HL-60 (cell line): Measurements from ENCODE around the gene ITGAE.

ENCODE experiments used
- DNase-seq, 2 experiments: peaks; one replicate each; pipeline ENCODE4 v3.0.0-alpha.2; 2010 to 2020; ENCODE audit warnings: low read depth in 1 of 2, low spot score in 1 of 2
- H3K27ac ChIP-seq: fragments of 250-450 bp; sonication (Bioruptor Pico); replicated peaks from 2 replicates; pipeline ENCODE4 v1.5.1; 2020; ENCODE audit warnings: mild to moderate bottlenecking, moderate library complexity
- H3K27me3 ChIP-seq: fragments of 250-450 bp; sonication (Bioruptor Pico); 2 replicates; pipeline ENCODE4 v1.5.1; 2021; ENCODE audit warnings: mild to moderate bottlenecking, moderate library complexity; ENCODE audit not compliant: insufficient read depth, poor library complexity, severe bottlenecking
- H3K4me3 ChIP-seq: replicated peaks from 2 replicates; pipeline ENCODE4 v1.5.1; 2011; ENCODE audit warnings: mild to moderate bottlenecking, control low read depth, low read length; ENCODE audit not compliant: insufficient read depth
- CTCF ChIP-seq: IDR thresholded peaks from one replicate; pipeline ENCODE4 v1.5.1; 2011; ENCODE audit warnings: low read length, control low read depth, inconsistent platforms; ENCODE audit not compliant: insufficient read depth
- GABPA ChIP-seq: IDR thresholded peaks from 2 replicates; pipeline ENCODE4 v1.6.1; 2012; ENCODE audit warnings: low read depth
- POLR2AphosphoS5 ChIP-seq: IDR thresholded peaks from 2 replicates; pipeline ENCODE4 v1.6.1; 2012; ENCODE audit warnings: low read depth
- REST ChIP-seq: IDR thresholded peaks from 2 replicates; pipeline ENCODE4 v1.6.1; 2012; ENCODE audit warnings: low read depth; ENCODE audit not compliant: insufficient replicate concordance
- SPI1 ChIP-seq: IDR thresholded peaks from 2 replicates; pipeline ENCODE4 v1.6.1; 2012; ENCODE audit warnings: low read depth, mild to moderate bottlenecking, borderline replicate concordance

ITGAE gene

GRCh38 chr17:3813171-3813570, 12.2 kb upstream of the ITGAE start:
- no peak for DNase-seq
- no peaks in the 10 kb centered on the region for H3K27me3 ChIP-seq
- H3K27ac ChIP-seq: no peak overlapping the region
- TF ChIP-seq GABPA (no peak), CTCF (no peak), SPI1 (no peak), POLR2AphosphoS5 (no peak), REST (no peak)
- no peak overlapping the region for H3K4me3 ChIP-seq

GRCh38 chr17:3812771-3813170, 11.8 kb upstream of the ITGAE start:
- H3K4me3 ChIP-seq: no peak overlapping the region
- TF ChIP-seq POLR2AphosphoS5: no peak
- no peak for TF ChIP-seq GABPA
- no peak for TF ChIP-seq REST
- no peak for TF ChIP-seq SPI1
- no peak for TF ChIP-seq CTCF
- DNase-seq: no peak
- no peaks in the 10 kb centered on the region for H3K27me3 ChIP-seq
- H3K27ac ChIP-seq: no peak overlapping the region

- Histone ChIP-seq H3K4me3 (no peak overlapping the region), H3K27ac (no peak overlapping the region), H3K27me3 (no peaks in the 10 kb centered on the region)
- no peak for DNase-seq
- TF ChIP-seq GABPA (no peak), REST (no peak), SPI1 (no peak), POLR2AphosphoS5 (no peak), CTCF (no peak)
Measured at GRCh38 chr17:3812284-3812683, 11.3 kb upstream of the ITGAE start.
